HG03025 (cell line): ENCODE data around the gene RAD51B.

Source experiments
- ATAC-seq: cut with Tn5 transposase; IDR thresholded peaks from one replicate; pipeline ENCODE4 v1.9.1; 2021; ENCODE audit warnings: mild to moderate bottlenecking, moderate library complexity; ENCODE audit not compliant: unreplicated experiment, low FRiP score

Gene RAD51B

DNA sequence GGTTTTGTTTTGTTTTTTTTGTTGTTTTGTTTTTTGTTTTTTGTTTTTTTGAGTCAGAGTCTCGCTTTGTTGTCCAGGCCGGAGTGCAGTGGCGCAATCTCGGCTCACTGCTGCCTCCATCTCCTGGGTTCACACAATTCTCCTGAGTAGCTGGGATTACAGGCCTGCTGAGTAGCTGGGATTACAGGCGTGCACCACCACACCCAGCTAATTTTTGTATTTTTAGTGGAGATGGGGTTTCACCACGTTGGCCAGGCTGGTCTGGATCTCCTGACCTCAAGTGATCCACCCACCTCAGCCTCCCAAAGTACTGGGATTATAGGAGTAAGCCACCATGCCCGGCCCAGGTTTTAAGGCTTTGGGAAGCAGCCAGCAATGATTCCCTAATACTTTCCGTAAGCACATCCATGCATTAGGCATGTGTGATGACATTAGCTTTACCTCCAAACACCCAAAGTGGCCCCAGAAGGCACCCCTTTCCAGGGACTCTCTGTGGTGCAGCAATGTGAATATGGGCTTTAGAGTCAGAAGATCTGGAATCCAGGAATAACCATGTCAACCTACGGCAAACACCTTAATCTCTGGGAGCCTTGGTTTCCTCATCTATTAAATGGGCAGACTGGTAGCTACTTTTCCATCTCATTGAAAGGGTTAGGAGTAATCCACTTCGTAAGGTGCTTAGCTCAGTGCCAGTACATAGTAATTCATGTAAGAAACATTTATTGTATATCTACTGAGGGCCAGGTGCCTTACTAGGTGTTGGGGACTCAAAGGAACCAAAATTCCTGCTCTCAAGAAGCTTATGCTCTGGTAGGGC is 820.4 kb downstream of the RAD51B start:
- ATAC-seq: no peak

- no peak for ATAC-seq
Observed at GRCh38 chr14:68643673-68644072, 824.1 kb downstream of the RAD51B start.

- ATAC-seq: no peak
Observed at GRCh38 chr14:68644101-68644500, 824.5 kb downstream of the RAD51B start.

DNA sequence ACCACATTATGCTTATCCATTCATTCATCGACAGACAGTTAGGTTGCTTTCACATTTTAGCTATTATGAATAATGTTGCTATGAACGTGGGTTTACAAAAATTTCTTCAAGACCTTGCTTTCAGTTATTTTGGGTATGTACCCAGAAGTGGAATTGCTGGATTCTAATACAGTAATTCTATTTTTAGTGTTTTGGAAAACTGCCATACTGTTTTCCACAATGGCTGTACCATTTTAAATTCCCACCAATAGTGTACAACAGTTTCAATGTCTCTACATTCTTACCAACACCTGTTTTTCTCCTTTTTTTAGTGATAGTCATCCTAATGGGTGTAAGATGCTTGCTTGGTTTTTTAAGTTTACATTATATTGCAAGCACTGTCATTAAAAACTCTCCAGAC is 825.8 kb downstream of the RAD51B start:
- no peak for ATAC-seq

DNA sequence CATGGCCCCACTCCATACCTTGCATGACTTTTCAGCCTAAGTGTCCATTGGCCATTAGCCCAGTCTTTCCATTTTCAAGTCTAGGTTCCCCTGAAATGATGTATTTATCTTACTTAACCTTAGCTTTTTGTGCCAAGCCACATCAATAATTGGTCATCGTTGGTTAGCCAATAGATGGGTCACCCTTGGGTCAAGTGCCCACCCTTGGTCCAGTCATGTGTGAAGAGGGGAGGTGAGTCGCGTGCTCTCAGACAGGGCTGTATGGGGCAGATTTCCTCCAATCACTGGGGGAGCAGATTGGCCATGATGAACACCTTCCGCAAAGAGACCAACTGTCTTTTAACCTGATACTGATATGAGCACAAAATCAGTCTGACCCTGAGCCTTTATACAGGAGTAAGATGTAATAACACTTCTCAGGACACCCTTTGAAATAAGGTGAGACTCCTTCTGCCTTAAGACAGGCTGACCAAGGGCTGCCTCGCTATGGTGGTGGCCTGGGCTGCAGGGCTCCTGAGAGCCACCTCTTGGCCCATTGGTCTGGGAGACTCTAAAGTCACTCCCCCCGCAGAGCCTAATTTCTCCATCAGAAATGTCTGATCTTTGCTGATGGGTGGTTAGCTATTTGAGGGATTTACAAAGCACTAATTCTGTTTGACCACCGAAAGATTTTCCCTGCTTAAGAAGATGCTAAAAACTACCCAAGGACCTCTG is 830.1 kb downstream of the RAD51B start:
- ATAC-seq: no peak

DNA sequence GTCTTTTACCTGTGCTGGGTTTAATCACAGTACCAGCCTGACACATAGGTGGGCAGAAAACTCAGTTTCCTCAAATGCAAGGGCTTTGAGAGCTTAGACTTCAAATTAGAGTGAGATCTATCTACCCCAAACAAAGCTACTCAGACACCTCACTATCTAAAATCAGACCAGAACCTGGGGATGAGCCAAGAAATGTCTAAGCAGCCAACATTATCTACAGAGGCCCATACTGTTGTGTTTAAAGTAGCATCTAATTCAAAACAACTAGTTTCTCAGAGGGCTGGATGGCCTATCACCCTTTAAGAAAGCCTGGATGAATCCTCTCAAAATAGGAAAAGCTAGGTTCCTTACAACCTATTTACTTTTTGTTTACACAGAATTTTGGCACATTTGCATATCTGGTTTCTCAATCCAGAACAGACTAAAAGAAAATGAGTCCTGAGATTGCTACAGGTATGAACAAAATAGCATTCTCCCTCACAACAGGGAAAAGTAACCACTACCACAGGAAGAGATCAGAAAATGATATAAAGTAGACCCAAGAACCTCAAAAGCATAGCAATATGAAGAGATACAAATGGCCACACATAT is 830.9 kb downstream of the RAD51B start:
- ATAC-seq: no peak

DNA sequence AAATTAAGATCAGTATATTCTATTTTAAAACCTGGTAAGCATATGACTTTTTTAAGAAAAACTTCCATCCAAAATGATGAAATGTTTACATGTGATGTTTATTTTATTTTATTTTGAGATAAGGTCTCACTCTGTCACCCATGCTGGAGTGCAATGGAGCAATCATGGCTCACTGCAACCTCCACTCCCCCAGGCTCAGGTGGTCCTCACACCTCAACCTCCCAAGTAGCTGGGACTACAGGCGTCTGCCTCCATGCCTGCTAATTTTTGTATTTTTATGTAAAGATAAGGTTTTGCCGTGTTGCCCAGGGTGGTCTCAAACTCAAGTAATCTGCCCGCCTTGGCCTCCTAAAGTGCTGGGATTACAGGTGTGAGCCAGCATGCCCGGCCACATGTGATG is 831.5 kb downstream of the RAD51B start:
- ATAC-seq: no peak

DNA sequence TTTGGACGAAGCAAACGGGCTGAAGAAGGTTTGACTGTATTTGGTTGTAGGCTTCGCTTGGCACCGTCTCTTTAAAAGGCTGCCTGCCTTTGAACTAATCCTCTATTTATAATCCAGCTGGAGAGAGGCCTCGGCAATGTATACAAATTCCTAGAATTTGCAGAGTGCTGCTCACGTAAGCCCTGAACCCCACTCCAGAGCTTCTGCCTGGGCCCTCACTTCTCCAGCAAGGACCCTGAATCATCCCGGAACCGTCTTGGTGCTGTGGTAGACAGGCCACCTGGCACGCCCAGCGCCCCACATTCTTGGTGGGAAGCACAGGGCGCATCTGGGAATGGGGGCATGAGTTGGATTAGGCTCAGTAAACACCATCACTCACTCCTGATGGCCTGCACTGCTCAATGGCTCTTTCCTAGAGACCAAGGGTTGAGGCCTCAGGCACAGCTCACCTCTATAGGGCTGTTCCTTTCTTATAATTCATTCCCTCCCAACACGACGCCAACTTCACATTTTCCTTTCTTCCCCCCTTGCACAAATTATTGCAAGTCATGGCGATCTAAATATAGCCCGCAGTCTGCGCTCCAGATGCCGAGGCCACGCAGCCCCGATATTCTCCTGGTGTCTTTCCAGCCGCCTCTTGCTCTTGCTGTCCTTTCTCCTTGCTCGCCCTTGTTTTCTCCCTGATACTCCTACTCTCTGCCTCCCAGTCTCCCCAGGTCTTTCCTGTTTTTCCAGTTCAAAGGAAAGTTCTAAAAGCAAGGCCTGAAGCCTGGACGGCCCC is 832.3 kb downstream of the RAD51B start:
- no peak for ATAC-seq

DNA sequence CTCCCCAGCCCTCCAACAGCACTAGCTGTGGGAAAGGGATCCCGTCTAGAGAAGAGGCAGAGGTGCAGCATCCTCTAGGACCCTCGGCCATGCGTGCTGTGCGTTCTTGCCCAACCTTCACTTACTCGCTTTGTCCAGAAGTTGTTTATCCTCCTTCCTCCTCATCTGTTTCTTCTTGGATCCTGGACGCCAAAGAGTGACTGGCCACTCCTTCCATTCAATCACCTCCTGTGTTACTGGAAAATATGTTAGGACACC is 832.8 kb downstream of the RAD51B start:
- ATAC-seq: no peak

DNA sequence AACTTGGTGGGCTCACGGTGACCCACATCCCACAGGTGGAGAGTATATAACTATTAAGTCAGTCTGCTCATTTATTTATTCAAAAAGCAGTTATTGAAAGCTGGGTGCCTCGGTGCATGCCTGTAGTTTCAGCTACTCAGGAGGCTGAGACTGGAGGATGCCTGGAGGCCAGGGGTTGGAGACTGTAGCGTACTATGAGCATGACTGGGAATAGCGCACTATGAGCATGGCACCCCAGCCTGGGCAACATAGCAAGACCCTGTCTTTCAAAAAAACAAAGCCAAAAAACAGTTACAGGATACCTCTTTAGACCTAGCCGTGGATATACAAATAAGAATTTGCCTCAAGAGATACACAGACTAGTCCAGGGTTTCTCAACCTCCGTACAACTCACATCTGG is 833.5 kb downstream of the RAD51B start:
- ATAC-seq: no peak

DNA sequence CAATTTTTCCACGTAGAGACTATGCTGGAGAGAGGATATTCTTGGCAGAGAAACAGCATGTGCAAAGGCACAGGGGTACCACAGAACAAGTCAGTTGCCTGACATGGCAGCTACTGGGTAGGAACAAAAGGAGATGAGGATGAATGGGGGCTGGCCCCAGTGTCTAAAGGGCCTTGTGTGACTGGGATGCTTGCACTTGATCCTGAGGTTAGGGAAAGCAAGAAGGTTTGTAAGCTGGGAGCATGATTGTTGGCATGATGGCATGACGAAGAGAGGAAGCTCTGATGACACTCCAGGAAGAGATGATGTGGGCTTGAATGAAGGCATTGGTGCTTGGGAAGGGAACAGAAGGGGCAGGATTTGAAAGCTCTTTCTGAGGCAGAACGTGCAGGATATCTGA is 834.2 kb downstream of the RAD51B start:
- no peak for ATAC-seq

DNA sequence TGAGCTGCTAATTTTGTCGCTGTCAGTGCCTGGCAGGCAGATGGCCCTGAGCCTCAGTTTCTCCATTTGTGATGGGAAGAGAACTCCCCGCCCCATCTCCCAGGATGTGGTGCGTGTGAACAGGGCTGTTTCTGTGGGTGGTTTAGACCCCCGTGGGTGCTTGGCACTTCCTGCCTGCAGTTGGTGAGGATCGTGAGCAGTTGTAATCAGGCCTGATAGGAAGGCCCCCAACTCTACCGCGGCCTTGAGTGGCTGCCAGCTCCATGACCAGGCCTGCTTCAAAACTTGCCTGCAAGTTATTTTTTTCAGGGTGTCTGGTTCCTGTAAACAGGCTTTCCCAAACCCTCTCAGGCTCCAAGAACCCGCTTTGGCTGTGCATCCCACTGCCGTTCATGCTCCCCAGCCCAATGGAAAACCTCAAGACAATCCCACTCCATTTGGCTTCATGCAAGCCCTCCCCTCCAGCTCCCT is 834.9 kb downstream of the RAD51B start:
- no peak for ATAC-seq

DNA sequence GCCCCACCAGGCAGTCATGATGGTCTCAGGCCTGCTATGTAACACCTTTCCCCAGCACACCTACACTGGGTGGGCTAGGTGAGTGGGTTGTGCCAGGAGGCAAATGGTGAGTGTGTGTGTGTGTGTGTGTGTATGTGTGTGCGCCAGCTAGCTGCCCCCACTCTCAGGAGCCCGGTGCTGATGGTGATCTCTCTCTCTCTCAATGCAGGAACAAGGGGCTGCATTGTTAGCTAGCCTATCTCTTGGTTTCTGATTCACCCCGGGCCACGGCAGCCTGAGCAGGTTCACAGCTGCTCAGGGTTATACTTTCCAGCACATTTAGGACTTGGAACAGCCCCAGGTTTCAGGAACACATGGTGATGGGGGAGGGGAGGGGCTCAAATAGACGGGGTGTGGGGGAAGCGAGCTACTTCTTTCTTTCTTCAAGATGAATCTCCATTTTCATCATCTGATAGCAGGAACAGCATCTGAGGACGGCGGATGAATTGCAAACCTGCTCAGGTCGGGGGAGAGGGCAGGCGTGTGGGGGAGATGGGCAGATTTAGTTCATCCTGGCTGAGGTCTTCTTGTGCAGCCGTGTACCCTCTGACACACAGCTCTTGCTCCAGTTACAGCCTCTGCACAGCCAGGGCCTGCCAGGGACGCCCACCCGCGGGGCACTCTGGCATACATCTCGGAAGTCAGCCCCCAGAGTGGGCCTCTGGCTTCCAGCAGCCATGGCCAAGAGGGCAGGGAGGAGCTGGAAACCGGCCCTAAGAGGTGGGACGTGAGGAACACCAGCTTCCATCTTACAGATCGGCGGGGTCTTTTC is 835.6 kb downstream of the RAD51B start:
- no peak for ATAC-seq

GRCh38 chr14:68655911-68656316 is 836.3 kb downstream of the RAD51B start:
- no peak for ATAC-seq

DNA sequence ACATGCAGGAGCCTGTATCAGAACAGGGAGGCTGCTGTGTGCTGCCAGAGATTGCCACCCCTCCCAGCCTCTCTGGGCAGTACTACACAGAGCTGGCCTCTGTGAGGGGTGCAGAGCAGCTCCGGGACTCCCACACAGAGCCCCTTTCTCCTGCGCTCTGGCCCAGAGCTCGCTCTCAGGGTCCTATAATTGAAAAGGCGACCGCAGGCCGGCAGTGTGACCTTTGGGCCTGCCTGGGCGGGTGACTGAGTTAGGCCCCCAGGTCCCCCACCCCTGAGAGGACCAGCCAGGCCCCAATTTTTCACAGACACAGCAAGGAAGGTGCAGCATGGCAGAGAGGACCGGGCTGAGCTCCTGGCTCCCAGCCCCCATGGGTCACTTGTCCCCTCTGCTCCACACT is 836.9 kb downstream of the RAD51B start:
- no peak for ATAC-seq

- ATAC-seq: no peak
Observed at GRCh38 chr14:68657300-68658028, 837.9 kb downstream of the RAD51B start.

- ATAC-seq: no peak
Observed at GRCh38 chr14:68658029-68658509, 838.5 kb downstream of the RAD51B start.

DNA sequence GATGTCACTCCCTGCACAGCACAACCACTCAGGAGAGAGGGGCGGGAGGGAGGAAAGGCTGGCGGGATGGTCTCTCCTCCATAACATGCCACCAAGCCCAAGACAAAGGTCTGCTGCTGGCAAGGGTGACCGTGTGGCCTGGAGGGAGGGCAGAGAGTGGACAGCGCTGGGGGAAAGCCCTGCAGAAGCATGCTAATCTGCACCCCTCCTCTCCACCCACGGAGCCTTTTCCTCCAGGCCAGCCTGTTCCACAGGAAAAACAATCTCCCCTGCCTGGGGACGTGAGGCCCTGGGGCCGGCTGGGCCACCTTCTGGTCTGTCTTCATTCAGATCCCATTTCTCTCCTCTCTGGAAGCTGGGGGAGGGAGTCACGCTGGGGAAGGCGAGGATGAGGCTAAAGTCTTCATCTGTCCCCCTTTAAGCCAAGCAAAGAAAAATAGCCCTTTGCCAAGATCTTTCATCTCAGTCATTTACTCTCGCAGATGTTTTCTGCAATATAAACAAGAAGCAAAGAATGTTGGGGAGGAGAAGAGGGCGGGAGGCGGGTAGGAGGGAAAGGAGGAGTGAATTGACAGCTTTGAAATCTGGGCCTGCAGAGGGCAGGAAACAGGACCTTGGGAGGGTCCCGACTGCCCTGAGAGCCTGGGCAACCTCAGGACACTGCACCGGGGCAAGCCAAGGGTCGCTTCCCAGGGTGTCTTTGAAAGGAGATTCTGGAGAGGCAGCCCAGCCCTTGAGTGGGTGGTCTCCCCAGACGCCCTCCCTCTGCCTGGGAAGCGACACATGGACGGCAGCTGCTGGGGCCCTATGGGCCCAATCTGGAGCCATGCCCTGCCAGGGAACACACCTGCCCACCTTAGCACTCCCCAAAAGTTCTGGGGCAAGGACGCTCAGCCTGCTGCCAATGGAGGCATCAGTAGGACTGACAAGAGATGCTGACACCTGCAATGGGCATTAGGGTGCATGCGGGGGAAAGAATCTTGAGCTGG is 839.7 kb downstream of the RAD51B start:
- no peak for ATAC-seq
